Epidermal melanocyte (primary cell): ENCODE measurements around the gene SLC25A33.
A peak's percentile ranks its signal among the peaks of the same experiment; 100 is the strongest.
"Not testable (repeated sequence)": the region's sequence is repeated elsewhere in the genome, so short reads cannot be mapped to it uniquely, and the experiment has no call there.

Experiments used
- DNase-seq: peaks from one replicate; pipeline ENCODE4 v3.0.0; 2011; ENCODE audit warnings: low spot score; ENCODE audit not compliant: insufficient read length

The SLC25A33 gene

DNA sequence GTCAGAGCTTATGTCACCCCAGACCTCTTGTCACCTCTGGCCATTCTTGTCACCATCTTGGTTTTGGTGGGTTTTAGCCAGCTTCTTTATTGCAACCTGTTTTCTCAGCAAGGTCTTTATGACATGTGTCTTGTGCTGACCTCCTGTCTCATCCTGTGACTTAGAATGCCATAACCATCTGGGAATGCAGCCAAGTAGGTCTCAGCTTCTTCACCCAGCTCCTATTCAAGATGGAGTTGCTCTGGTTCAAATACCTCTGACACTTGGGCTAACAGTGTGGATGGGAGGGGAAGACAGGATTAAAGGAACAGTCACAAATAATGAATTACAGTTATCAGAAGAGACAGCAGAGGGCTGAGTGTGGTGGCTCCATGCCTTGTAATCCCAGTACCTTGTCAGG lies 81.8 kb downstream of the SLC25A33 start:
- DNase-seq, result no peak

- DNase-seq, result no peak
Observed at GRCh38 chr1:9624081-9624480, 84.8 kb downstream of the SLC25A33 start.

DNA sequence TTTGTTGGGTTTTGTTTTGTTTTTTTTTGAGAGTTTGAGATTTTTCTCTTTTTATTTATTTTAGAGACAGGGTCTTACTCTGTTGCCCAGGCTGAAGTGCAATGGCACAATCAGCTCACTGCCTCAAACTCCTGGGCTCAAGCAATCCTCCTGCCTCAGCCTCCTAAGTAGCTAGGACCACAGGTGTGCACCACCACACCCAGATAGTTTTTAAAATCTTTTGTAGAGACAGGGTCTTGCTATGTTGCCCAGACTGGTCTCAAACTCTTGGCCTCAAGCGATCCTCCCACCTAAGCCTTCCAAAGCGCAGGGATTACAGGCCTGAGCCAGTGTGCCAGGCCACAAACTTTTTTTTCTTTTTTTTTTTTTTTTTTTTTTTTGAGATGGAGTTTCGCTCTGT lies 85.8 kb downstream of the SLC25A33 start:
- not testable (repeated sequence) for DNase-seq

DNA sequence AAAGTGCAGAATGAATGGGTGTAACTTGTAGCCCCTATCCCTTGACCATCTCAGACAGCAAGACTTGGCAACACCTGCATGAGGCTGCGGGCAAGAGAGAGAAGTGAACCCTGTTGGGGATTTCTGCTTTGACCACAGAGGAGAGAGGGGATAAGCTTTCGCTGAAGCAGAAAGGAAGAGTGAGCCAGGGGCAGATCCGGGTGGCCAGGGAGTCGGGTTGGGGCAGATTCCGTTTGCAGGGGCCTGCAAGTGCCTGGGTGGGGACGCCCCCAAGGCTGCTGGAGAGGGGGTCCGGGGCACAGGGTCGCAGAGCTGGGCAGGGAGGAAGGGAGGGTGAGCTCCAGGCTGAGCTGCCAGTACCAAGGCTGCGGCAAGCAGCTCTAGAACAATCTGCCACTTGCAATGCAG lies 86.9 kb downstream of the SLC25A33 start:
- DNase-seq, result no peak

GRCh38 chr1:9628541-9629444 lies 89.5 kb downstream of the SLC25A33 start:
- peak; percentile 12 for DNase-seq

GRCh38 chr1:9629445-9630201 lies 90.4 kb downstream of the SLC25A33 start:
- no peak for DNase-seq

GRCh38 chr1:9630331-9631111 lies 91.3 kb downstream of the SLC25A33 start:
- no peak for DNase-seq

DNA sequence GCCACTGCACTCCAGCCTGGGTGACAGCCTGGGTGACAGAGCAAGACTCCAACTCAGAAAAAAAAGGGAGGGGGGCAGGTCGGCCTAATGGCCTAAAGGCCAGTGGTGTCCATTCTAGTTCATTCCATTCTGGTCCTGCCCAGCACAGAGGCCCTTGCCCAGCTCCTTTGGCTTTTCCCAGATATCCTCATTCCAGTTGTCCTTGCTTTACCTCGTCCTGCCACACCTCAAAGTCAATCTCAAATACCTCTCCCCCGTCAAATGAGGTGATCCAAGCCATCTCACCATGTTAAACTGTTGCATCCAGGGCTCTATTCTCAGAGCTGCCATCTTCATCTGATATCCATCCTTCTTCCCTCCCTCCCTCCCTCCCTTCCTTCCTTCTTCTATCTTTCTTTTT lies 92.3 kb downstream of the SLC25A33 start:
- peak; percentile 11 for DNase-seq

- peak; percentile 11 for DNase-seq
Observed at GRCh38 chr1:9633493-9633892, 94.2 kb downstream of the SLC25A33 start.

DNA sequence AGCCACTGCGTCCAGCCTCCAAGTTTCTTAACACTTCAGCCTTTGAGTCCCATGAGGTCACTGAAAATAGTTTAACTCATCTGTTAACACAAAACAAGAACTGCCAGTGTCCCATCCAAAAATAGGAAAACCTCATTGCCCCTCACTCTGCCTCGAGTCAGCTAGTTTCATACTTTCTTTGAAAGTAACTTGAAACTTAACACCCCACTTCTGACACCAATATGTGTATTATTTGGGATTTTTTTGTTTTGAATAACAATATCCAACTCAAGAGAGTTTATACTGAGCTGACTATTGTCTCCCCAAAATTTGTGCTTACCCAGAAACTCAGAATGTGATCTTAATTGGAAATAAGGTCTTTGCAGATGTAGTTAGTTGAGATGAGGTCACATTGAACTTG lies 95.3 kb downstream of the SLC25A33 start:
- no peak for DNase-seq
